Dendritic cell treated with granulocyte-macrophage colony-stimulating factor and Interleukin-4, amounts not matched to agents 40 ng/mL and 50 ng/mL, for 4 days (primary cell): ENCODE results near the gene ZFP42.

Source experiments
- H3K27ac Mint-ChIP-seq: one replicate; pipeline ENCODE4 v1.8.0; 2022; ENCODE audit warnings: mild to moderate bottlenecking, mixed read lengths
- H3K27me3 Mint-ChIP-seq: one replicate; pipeline ENCODE4 v1.8.0; 2022; ENCODE audit warnings: mild to moderate bottlenecking, mixed read lengths
- H3K36me3 Mint-ChIP-seq: one replicate; pipeline ENCODE4 v1.8.0; 2022; ENCODE audit warnings: low read depth, mixed read lengths
- H3K4me1 Mint-ChIP-seq: one replicate; pipeline ENCODE4 v1.8.0; 2022; ENCODE audit warnings: low read depth, mixed read lengths
- H3K4me3 Mint-ChIP-seq: one replicate; pipeline ENCODE4 v1.8.0; 2022; ENCODE audit warnings: mild to moderate bottlenecking, moderate library complexity, mixed read lengths
- H3K9me3 Mint-ChIP-seq: one replicate; pipeline ENCODE4 v1.8.0; 2022; ENCODE audit warnings: mixed read lengths
- intact Hi-C: fragments of 100-400 bp; cut with micrococcal nuclease; formaldehyde crosslinking; loops from one replicate; pipeline ENCODE4 v1.15.0; 2022

The ZFP42 gene

DNA sequence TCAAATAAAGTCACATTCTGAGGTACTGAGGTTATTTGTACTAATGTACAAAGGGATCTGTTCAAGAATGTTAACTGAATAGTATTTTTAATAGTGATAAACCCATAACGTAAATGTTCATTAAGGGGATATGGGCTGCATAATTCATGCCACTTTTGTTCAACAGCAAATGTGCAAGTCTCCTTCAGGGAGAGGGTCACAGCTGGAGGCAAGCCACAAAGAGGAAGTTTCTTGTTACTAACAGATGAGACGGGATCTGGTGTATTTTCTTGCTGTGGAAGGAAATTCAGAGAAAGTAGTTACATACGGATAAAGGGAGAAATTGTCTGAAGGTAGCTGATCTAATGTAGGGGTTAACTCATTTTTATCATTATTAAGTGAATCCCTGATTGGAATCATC lies 10.0 kb downstream of the ZFP42 start:
- no peaks in the 10 kb centered on the region for H3K4me1 Mint-ChIP-seq
- H3K27me3 Mint-ChIP-seq, result no peaks in the 10 kb centered on the region

DNA sequence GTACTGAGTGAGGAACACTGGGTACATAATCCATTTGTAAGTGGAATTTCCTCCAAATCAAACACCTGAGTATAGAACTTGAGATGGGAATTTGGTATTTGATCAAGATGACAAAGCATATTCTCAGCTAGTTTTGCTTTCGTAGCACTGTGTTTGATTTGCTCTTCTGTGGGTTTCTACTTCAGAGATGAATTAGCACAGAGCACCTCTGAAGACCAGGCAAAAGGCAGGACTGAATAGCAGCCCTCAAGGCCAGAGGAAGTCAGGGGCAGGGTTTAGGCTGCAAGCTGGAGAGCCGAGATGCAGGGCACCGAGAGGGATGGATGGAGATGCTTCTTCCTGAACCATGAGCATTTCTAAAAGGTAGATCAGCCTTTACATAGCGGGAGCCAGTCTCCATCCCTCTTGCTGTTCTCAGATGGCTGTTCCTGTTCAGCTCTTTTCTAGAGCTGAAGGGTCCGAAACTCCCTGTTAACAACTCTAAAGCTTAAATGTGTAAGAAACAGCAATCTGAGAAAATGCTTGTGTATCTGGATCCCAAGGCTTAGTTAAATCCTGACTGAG lies 10.8 kb downstream of the ZFP42 start:
- H3K36me3 Mint-ChIP-seq, result no peaks in the 10 kb centered on the region

More for the DNA sequence above, 10.0 kb downstream of the ZFP42 start:
- Mint-ChIP-seq H3K36me3 (no peaks in the 10 kb centered on the region), H3K27ac (no peak overlapping the region), H3K4me3 (no peak overlapping the region), H3K9me3 (peaks cover 25% of the 10 kb centered on the region)
- intact Hi-C loops, result no loop called here

DNA sequence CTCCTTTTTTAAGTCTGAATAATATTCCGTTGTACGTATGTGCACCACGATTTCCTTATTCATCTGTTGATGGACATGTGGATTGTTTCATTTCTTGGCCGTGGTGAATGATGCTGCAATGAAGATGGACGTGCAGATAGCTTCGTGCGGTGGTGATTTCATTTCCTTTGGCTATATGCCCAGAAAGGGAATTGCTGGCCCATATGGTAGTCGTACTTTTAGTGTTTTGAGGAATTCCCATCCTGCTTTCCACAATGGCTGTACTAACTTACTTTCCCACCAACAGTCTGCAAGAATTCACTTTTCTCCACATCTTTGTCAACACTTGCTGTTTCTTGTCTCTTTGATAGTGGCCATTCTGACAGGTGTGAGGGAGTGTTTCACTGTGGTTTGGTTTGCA lies 12.8 kb downstream of the ZFP42 start:
- Mint-ChIP-seq H3K9me3 (peaks cover 19% of the 10 kb centered on the region), H3K27ac (no peak overlapping the region), H3K4me3 (no peak overlapping the region), H3K27me3 (no peaks in the 10 kb centered on the region), H3K36me3 (no peaks in the 10 kb centered on the region), H3K4me1 (no peaks in the 10 kb centered on the region)
- intact Hi-C loops, result no loop called here

More for the DNA sequence above, 10.8 kb downstream of the ZFP42 start:
- H3K4me3 Mint-ChIP-seq, result no peak overlapping the region
- H3K4me1 Mint-ChIP-seq, result no peaks in the 10 kb centered on the region
- no peaks in the 10 kb centered on the region for H3K27me3 Mint-ChIP-seq
- intact Hi-C loops, result no loop called here
- H3K27ac Mint-ChIP-seq, result no peak overlapping the region
- H3K9me3 Mint-ChIP-seq, result peaks cover 25% of the 10 kb centered on the region

DNA sequence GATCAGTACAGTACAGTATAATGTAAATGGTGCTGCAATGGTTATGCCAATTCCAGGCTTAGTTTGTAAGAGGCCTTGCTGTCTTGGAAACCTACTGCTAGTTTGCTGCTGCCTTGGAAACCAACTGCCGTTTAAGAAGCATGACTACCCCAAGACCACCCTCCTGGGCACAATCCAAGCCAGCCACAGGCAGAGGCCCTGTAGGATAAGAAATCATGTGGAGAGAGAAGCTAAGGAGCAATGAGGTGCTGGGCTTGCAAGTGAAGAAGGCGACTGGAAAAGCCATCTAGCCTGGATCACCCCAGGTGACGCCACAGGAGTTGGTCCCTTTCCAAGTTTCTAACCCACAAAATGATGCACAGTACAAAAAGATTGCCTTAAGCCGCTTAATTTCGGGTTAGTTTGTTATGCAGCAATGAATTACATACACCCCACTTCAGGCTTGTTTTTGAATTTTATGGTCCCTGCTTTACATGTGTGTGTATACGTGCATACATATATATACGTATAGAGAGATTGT lies 16.9 kb downstream of the ZFP42 start:
- H3K27ac Mint-ChIP-seq, result no peak overlapping the region
- H3K9me3 Mint-ChIP-seq, result peaks cover 30% of the 10 kb centered on the region
- H3K4me1 Mint-ChIP-seq, result no peaks in the 10 kb centered on the region
- H3K27me3 Mint-ChIP-seq, result no peaks in the 10 kb centered on the region
- intact Hi-C loops, result no loop called here
- no peaks in the 10 kb centered on the region for H3K36me3 Mint-ChIP-seq
- no peak overlapping the region for H3K4me3 Mint-ChIP-seq

- Mint-ChIP-seq H3K27me3 (no peaks in the 10 kb centered on the region), H3K4me1 (no peaks in the 10 kb centered on the region), H3K27ac (no peak overlapping the region), H3K36me3 (no peaks in the 10 kb centered on the region), H3K4me3 (no peak overlapping the region), H3K9me3 (peaks cover 13% of the 10 kb centered on the region)
- intact Hi-C loops, result no loop called here
Measured at GRCh38 chr4:188015025-188015940, 19.7 kb downstream of the ZFP42 start.

GRCh38 chr4:188016754-188017153 lies 21.2 kb downstream of the ZFP42 start:
- Mint-ChIP-seq H3K4me3 (no peak overlapping the region), H3K4me1 (no peaks in the 10 kb centered on the region), H3K27ac (no peak overlapping the region), H3K9me3 (peaks cover 13% of the 10 kb centered on the region), H3K36me3 (no peaks in the 10 kb centered on the region), H3K27me3 (no peaks in the 10 kb centered on the region)
- intact Hi-C loops, result no loop called here

DNA sequence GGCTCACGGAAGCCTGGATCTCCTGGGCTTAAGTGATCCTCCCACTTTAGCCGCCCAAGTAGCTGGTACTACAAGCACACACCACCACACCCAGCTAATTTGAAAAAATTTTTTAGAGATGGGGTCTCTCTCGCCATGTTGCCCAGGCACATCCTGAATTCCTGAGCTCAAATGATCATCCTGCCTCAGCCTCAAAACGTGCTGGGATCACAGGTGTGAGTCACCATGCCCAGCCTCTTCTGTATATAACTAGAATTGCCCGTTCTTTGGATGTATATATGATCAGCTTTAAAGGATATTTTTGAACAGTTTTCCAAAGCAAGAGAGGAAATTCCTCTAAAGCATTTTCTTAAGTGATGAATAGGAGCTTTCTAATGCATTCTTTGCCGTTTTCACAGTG lies 22.7 kb downstream of the ZFP42 start:
- no peaks in the 10 kb centered on the region for H3K27me3 Mint-ChIP-seq
- H3K36me3 Mint-ChIP-seq, result no peaks in the 10 kb centered on the region
- no peak overlapping the region for H3K4me3 Mint-ChIP-seq
- no peak overlapping the region for H3K27ac Mint-ChIP-seq
- intact Hi-C loops, result no loop called here
- no peaks in the 10 kb centered on the region for H3K4me1 Mint-ChIP-seq
- peaks cover 23% of the 10 kb centered on the region for H3K9me3 Mint-ChIP-seq

GRCh38 chr4:188021548-188022249 lies 26.1 kb downstream of the ZFP42 start:
- intact Hi-C loops, result no loop called here
- Mint-ChIP-seq H3K36me3 (no peaks in the 10 kb centered on the region), H3K27ac (no peak overlapping the region), H3K9me3 (peaks cover 10% of the 10 kb centered on the region), H3K4me1 (no peaks in the 10 kb centered on the region), H3K4me3 (no peak overlapping the region), H3K27me3 (no peaks in the 10 kb centered on the region)

DNA sequence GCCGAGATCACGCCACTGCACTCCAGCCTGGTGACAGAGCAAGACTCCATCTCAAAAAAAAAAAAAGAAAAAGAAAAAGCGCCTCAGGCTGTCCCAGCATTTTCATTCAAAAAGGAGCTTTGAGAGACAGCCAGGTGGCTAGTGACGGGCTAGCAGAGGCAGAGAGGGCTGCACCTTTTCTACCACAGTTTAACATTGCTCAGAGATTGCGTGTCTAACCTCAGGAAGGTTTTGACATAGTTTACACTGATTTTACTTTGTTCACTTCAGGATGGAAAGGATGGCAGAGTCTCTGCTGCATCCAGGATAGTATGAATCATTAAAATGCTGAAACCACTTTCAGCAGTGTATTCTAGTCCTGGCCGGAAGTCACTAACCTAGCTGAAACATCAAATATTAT lies 28.1 kb downstream of the ZFP42 start:
- Mint-ChIP-seq H3K4me1 (no peaks in the 10 kb centered on the region), H3K4me3 (no peak overlapping the region), H3K36me3 (no peaks in the 10 kb centered on the region), H3K9me3 (peaks cover 10% of the 10 kb centered on the region), H3K27me3 (no peaks in the 10 kb centered on the region), H3K27ac (no peak overlapping the region)
- intact Hi-C loops, result no loop called here

- Mint-ChIP-seq H3K27me3 (no peaks in the 10 kb centered on the region), H3K4me1 (no peaks in the 10 kb centered on the region), H3K9me3 (peaks cover 23% of the 10 kb centered on the region), H3K36me3 (no peaks in the 10 kb centered on the region), H3K27ac (no peak overlapping the region), H3K4me3 (no peak overlapping the region)
- intact Hi-C loops, result no loop called here
Measured at GRCh38 chr4:188025476-188025875, 29.9 kb downstream of the ZFP42 start.

DNA sequence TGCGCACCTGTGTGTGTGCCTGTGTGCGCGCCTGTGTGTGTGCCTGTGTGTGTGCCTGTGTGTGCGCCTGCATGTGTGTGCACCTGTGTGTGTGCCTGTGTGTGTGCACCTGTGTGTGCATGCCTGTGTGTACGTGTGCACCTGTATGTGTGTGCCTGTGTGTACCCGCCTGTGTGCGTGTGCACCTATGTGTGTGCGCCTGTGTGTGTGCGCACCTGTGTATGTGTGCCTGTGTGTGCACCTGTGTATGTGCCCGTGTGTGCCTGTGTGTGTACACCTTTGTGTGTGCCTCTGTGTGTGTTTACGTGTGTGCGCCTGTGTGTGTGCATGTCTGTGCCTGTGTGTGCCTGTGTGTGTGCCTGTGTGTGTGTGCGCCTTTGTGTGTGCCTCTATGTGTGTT lies 33.5 kb downstream of the ZFP42 start:
- Mint-ChIP-seq H3K4me1 (no peaks in the 10 kb centered on the region), H3K27me3 (peaks cover 17% of the 10 kb centered on the region), H3K27ac (no peak overlapping the region), H3K4me3 (no peak overlapping the region), H3K9me3 (peaks cover 25% of the 10 kb centered on the region), H3K36me3 (no peaks in the 10 kb centered on the region)
- intact Hi-C loops, result no loop called here

- H3K27me3 Mint-ChIP-seq, result peaks cover 17% of the 10 kb centered on the region
- H3K4me3 Mint-ChIP-seq, result no peak overlapping the region
- no peak overlapping the region for H3K27ac Mint-ChIP-seq
- intact Hi-C loops, result no loop called here
- H3K9me3 Mint-ChIP-seq, result peaks cover 25% of the 10 kb centered on the region
- H3K36me3 Mint-ChIP-seq, result no peaks in the 10 kb centered on the region
- no peaks in the 10 kb centered on the region for H3K4me1 Mint-ChIP-seq
Measured at GRCh38 chr4:188030401-188030800, 34.8 kb downstream of the ZFP42 start.

GRCh38 chr4:188031751-188032150 lies 36.2 kb downstream of the ZFP42 start:
- Mint-ChIP-seq H3K4me3 (no peak overlapping the region), H3K27ac (no peak overlapping the region), H3K27me3 (peaks cover 17% of the 10 kb centered on the region), H3K9me3 (peaks cover 25% of the 10 kb centered on the region), H3K4me1 (no peaks in the 10 kb centered on the region), H3K36me3 (no peaks in the 10 kb centered on the region)
- intact Hi-C loops, result no loop called here

- Mint-ChIP-seq H3K27me3 (peaks cover 17% of the 10 kb centered on the region), H3K36me3 (no peaks in the 10 kb centered on the region), H3K9me3 (peaks cover 25% of the 10 kb centered on the region), H3K27ac (no peak overlapping the region), H3K4me3 (no peak overlapping the region), H3K4me1 (no peaks in the 10 kb centered on the region)
- intact Hi-C loops, result no loop called here
Measured at GRCh38 chr4:188032170-188032569, 36.6 kb downstream of the ZFP42 start.
